HUES6 (cell line): ENCODE data around the gene MAML2.
A peak's percentile ranks its signal among the peaks of the same experiment; 100 is the strongest.

Source experiments
- H3K27ac ChIP-seq: 2 replicates; pipeline ENCODE4 v1.7.0; 2013; ENCODE audit warnings: low read depth, mild to moderate bottlenecking, low read length, inconsistent platforms
- H3K27me3 ChIP-seq: 2 replicates; pipeline ENCODE4 v1.6.1; 2013; ENCODE audit warnings: low read length; ENCODE audit not compliant: control insufficient read depth, insufficient read depth
- H3K36me3 ChIP-seq: 2 replicates; pipeline ENCODE4 v1.6.1; 2013; ENCODE audit warnings: low read length; ENCODE audit not compliant: control insufficient read depth, insufficient read depth
- H3K4me1 ChIP-seq: 2 replicates; pipeline ENCODE4 v1.6.1; 2013; ENCODE audit warnings: low read length; ENCODE audit not compliant: control insufficient read depth, insufficient read depth
- H3K4me3 ChIP-seq: 2 replicates; pipeline ENCODE4 v1.5.1; 2013; ENCODE audit warnings: low read depth, low read length
- H3K9ac ChIP-seq: one replicate; pipeline ENCODE4 v1.6.1; 2013; ENCODE audit warnings: mild to moderate bottlenecking, low read length
- H3K9me3 ChIP-seq: 2 replicates; pipeline ENCODE4 v1.6.1; 2013; ENCODE audit warnings: low read depth, low read length; ENCODE audit not compliant: control insufficient read depth, insufficient read depth

Gene MAML2

GRCh38 chr11:96234866-96235441, 108.0 kb downstream of the MAML2 start:
- no peaks in the 10 kb centered on the region for H3K27me3 ChIP-seq
- H3K4me3 ChIP-seq: no peak overlapping the region
- H3K4me1 ChIP-seq: peaks cover 24% of the 10 kb centered on the region
- H3K9me3 ChIP-seq: no peaks in the 10 kb centered on the region
- H3K9ac ChIP-seq: no peak overlapping the region
- H3K36me3 ChIP-seq: no peaks in the 10 kb centered on the region
- no peak overlapping the region for H3K27ac ChIP-seq

GRCh38 chr11:96232132-96232531, 110.9 kb downstream of the MAML2 start:
- H3K9me3 ChIP-seq: no peaks in the 10 kb centered on the region
- no peak overlapping the region for H3K9ac ChIP-seq
- no peak overlapping the region for H3K4me3 ChIP-seq
- peaks cover 25% of the 10 kb centered on the region for H3K4me1 ChIP-seq
- no peaks in the 10 kb centered on the region for H3K27me3 ChIP-seq
- no peaks in the 10 kb centered on the region for H3K36me3 ChIP-seq
- no peak overlapping the region for H3K27ac ChIP-seq

- Histone ChIP-seq H3K27ac (no peak overlapping the region), H3K9ac (no peak overlapping the region), H3K4me3 (no peak overlapping the region), H3K36me3 (no peaks in the 10 kb centered on the region), H3K27me3 (no peaks in the 10 kb centered on the region), H3K9me3 (no peaks in the 10 kb centered on the region), H3K4me1 (peaks cover 15% of the 10 kb centered on the region)
Measured at GRCh38 chr11:96230686-96231085, 112.3 kb downstream of the MAML2 start.

GRCh38 chr11:96229354-96229977, 113.5 kb downstream of the MAML2 start:
- Histone ChIP-seq H3K36me3 (no peaks in the 10 kb centered on the region), H3K4me1 (peaks cover 15% of the 10 kb centered on the region), H3K27ac (peak overlapping the region; percentile 5; the same call in 1 of the 2 replicates), H3K27me3 (no peaks in the 10 kb centered on the region), H3K4me3 (no peak overlapping the region), H3K9me3 (no peaks in the 10 kb centered on the region), H3K9ac (no peak overlapping the region)

GRCh38 chr11:96228910-96229309, 114.1 kb downstream of the MAML2 start:
- Histone ChIP-seq H3K9ac (no peak overlapping the region), H3K27ac (peak overlapping the region; percentile 5; the same call in 1 of the 2 replicates), H3K4me3 (no peak overlapping the region), H3K9me3 (no peaks in the 10 kb centered on the region), H3K4me1 (peaks cover 15% of the 10 kb centered on the region), H3K27me3 (no peaks in the 10 kb centered on the region), H3K36me3 (no peaks in the 10 kb centered on the region)

GRCh38 chr11:96228473-96228891, 114.5 kb downstream of the MAML2 start:
- no peaks in the 10 kb centered on the region for H3K36me3 ChIP-seq
- H3K27ac ChIP-seq: peak overlapping the region; percentile 5; the same call in 1 of the 2 replicates
- H3K4me3 ChIP-seq: no peak overlapping the region
- H3K9me3 ChIP-seq: no peaks in the 10 kb centered on the region
- H3K4me1 ChIP-seq: peaks cover 15% of the 10 kb centered on the region
- no peaks in the 10 kb centered on the region for H3K27me3 ChIP-seq
- H3K9ac ChIP-seq: no peak overlapping the region

- Histone ChIP-seq H3K9me3 (no peaks in the 10 kb centered on the region), H3K4me3 (no peak overlapping the region), H3K36me3 (no peaks in the 10 kb centered on the region), H3K27me3 (no peaks in the 10 kb centered on the region), H3K4me1 (peaks cover 15% of the 10 kb centered on the region), H3K27ac (no peak overlapping the region), H3K9ac (no peak overlapping the region)
Measured at GRCh38 chr11:96227244-96227643, 115.8 kb downstream of the MAML2 start.

GRCh38 chr11:96223083-96223482, 119.9 kb downstream of the MAML2 start:
- no peaks in the 10 kb centered on the region for H3K27me3 ChIP-seq

GRCh38 chr11:96222102-96222501, 120.9 kb downstream of the MAML2 start:
- no peaks in the 10 kb centered on the region for H3K27me3 ChIP-seq
- no peaks in the 10 kb centered on the region for H3K9me3 ChIP-seq
- peaks cover 9% of the 10 kb centered on the region; the same call in 1 of the 2 replicates for H3K4me1 ChIP-seq
- H3K36me3 ChIP-seq: no peaks in the 10 kb centered on the region
- H3K9ac ChIP-seq: no peak overlapping the region
- H3K4me3 ChIP-seq: no peak overlapping the region
- H3K27ac ChIP-seq: no peak overlapping the region

More at GRCh38 chr11:96223083-96223482, 119.9 kb downstream of the MAML2 start:
- Histone ChIP-seq H3K9ac (no peak overlapping the region), H3K4me1 (peaks cover 8% of the 10 kb centered on the region; the same call in 1 of the 2 replicates), H3K27ac (no peak overlapping the region), H3K4me3 (no peak overlapping the region), H3K36me3 (no peaks in the 10 kb centered on the region), H3K9me3 (no peaks in the 10 kb centered on the region)

- H3K4me1 ChIP-seq: peaks cover 15% of the 10 kb centered on the region; the same call in 1 of the 2 replicates
- H3K27me3 ChIP-seq: no peaks in the 10 kb centered on the region
- no peaks in the 10 kb centered on the region for H3K9me3 ChIP-seq
- H3K4me3 ChIP-seq: no peak overlapping the region
- H3K9ac ChIP-seq: no peak overlapping the region
- H3K27ac ChIP-seq: no peak overlapping the region
- H3K36me3 ChIP-seq: no peaks in the 10 kb centered on the region
Measured at GRCh38 chr11:96221244-96222070, 121.5 kb downstream of the MAML2 start.
